HCT116 (cell line): ENCODE measurements around the gene PLD4.

Experiments used
- EZH2 ChIP-seq: fragments of 200-600 bp; sonication (generic); IDR thresholded peaks from 2 replicates; pipeline ENCODE4 v1.6.1; 2017; ENCODE audit warnings: antibody characterized with exemption, mixed run types
- JUND ChIP-seq: IDR thresholded peaks from 2 replicates; pipeline ENCODE4 v1.6.1; 2012
- POLR2A ChIP-seq: IDR thresholded peaks from 2 replicates; pipeline ENCODE4 v1.7.0; 2011; ENCODE audit warnings: borderline replicate concordance; ENCODE audit not compliant: insufficient read depth, insufficient read length; ENCODE audit errors: extremely low read depth
- TCF7L2 ChIP-seq: IDR thresholded peaks from 2 replicates; pipeline ENCODE4 v1.7.0; 2011; ENCODE audit warnings: borderline replicate concordance, inconsistent platforms; ENCODE audit not compliant: insufficient read depth, insufficient read length; ENCODE audit errors: extremely low read depth
- YY1 ChIP-seq: IDR thresholded peaks from 2 replicates; pipeline ENCODE4 v1.6.1; 2011; ENCODE audit warnings: low read length, low read depth, moderate library complexity, mild to moderate bottlenecking; ENCODE audit not compliant: insufficient replicate concordance; ENCODE audit errors: extremely low read depth

DNA sequence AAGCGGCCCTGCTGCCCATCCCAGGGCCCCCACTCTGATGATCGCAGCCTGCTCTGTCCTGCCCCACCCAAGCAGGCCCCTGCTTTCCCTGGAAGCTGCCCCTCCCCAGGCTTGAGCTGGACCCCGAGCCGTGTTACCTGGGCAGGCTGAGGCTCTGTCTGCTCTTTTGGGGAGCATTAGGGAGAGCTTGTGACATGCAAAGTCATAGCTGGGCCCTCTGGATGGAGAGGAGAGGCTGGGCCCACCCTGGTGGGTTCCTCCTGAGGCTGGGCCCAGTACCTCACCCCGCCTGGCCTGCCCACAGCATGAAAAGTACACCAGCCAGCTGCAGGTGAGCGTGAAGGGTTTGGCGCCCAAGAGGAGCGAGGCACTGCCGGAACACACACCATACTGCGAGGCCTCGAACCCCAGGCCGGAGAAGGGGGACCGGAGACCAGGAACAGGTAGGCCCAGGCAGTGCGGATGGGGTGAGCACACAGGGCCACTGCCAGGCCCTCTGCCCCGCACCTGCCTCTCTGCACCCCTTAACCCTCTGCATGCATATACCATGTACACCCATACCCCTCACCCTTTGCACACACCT lies 44.6 kb upstream of the PLD4 start:
- TF ChIP-seq POLR2A (no peak), JUND (no peak), EZH2 (no peak), TCF7L2 (no peak), YY1 (no peak)
